ENCODE measurements around the gene ARMH3.
A peak's percentile ranks its signal among the peaks of the same experiment; 100 is the strongest.

Gene ARMH3

DNA sequence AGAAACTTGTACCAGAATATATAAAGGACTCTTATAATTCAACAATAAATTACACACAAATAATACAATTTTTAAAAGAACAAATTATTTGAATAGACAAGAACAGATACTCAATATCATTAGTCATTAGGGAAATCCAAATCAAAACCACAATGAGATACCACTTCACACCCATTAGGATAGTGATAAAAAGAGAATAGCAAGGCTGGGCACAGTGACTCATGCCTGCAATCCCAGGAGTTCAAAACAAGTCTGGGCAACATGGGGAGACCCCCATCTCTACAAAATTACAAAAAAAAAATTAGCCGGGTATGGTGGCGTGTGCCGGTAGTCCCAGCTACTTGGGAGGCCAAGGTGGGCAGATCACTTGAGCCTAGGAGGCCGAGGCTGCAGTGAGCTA lies 160.2 kb downstream of the ARMH3 start:
- no peak for DNase-seq (ENCODE audit: low read depth)

DNA sequence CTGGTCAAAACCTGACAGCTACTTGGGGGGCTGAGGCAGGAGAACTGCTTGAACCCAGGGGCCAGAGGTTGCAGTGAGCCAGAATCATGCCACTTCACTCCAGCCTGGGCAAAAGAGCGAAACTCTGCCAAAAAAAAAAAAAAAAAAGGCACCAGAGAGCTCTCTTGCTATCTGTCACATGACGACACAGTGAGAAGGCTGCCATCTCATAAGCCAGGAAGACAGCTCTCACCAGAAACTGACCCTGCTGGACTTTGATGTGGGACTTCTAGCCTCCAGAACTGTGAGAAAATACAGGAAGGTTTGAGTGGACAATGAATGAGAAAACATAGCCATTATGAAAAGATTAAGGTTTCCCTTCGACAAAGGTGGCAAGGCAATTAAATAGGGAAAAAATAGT lies 161.2 kb downstream of the ARMH3 start:
- DNase-seq (ENCODE audit: low read depth), result no peak

DNA sequence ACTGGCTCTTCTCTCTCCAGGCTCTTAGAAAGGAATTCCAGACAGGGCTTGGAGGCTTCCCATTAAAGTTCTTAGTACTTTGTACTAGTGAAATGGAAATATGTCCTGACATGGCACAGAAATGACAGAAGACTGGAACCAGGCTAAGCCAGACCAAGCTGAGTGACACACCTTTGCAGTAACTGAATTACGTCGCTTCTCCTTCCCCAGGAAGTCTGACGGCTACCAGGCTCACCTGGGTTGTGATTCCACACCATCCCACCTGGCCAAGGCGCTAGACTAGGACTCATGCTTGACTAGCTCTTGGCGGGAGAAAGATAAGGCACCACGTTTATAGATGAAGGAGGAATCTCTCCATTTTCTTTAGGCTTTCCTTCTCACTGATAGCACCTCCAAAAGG lies 161.7 kb downstream of the ARMH3 start:
- DNase-seq (ENCODE audit: low read depth), result no peak

- DNase-seq (ENCODE audit: low read depth), result no peak
Measured at GRCh38 chr10:101893510-101894120, 162.4 kb downstream of the ARMH3 start.

DNA sequence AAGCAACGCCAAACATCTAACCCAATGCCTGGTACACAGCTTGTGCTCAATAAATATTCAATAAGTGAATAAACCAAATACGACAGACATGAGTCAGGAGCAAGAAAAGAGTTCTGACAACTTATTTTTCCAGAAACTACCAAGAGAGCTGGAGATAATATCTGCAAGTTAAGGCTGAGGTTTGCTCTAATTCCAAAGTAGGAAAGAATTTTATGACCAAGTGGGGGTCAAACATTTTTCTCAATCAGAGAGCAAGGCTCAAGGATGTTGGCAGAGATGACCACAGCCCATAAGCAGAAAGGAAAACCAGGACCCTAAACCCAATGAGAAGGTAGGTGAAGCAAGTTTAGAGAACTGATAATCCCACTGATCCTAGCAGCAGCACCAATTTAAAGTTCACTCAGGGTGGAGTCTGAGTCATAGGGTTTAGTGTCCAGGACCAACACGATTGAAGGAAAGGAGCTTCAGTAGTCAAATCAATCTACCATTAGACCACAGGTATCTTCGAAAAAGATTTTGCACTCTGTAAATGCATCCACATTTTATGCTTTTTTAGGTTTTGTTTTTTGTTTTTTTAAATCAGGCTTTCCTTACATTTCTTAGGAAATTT lies 163.1 kb downstream of the ARMH3 start:
- DNase-seq (ENCODE audit: low read depth), result no peak

- peak; percentile 41 for DNase-seq (ENCODE audit: low read depth)
Measured at GRCh38 chr10:101889256-101890210, 166.4 kb downstream of the ARMH3 start.

- DNase-seq (ENCODE audit: low read depth), result no peak
Measured at GRCh38 chr10:101888251-101888949, 167.6 kb downstream of the ARMH3 start.

DNA sequence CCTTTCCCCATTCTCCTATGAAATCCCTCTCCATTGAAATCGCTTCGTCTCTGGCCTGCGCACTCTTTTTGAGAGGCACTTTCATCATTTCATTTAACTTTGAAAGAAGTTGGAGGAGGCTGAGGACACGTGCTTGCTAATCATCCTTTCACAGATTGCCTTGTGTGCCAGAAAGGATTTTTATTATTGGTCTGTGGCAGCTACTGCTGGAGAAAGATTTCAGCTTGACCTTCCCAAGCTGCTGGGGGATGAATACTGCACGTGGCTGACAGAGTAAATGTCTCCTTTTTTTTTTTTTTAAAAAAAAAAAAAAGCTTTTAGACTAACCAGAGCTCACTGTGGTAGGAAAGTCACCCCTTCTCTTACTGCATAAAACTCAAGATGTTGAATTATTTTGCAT lies 168.2 kb downstream of the ARMH3 start:
- DNase-seq (ENCODE audit: low read depth), result no peak

DNA sequence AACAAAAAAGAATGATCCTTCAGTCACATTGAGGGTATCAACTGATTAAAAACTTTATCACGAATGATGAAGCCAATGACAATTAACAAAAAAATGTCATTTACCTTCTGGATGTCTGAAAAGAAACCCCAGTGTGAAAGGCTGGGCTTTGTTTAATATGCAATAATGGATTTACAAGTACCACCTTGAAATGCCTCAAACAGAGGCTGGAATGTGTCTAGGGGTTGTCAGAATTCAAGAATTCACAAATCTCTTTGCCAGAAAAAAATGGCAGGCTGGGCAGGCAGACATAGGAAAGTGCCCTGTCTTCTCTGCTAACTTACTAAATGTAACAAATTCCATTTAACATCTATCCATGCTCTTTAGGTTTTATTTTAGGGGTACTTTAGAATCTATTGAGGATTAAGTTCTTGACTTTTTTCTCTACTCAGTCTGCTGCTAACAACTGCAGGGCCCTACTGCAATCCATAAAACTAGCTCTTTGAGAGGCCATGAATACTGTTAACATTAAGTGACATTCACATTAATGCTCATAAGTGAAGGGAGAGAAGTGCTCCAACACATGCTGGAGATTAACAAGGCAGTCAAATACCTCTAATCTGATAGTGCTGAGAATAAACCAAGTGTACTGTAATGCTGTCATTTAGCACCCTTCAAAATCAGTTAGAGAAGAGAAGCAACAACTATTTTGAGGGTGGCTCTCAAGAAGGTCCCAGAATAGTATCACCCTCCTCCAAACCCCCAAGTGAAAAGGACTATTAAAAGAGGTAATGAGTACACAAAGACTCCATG lies 169.3 kb downstream of the ARMH3 start:
- DNase-seq (ENCODE audit: low read depth), result no peak

DNA sequence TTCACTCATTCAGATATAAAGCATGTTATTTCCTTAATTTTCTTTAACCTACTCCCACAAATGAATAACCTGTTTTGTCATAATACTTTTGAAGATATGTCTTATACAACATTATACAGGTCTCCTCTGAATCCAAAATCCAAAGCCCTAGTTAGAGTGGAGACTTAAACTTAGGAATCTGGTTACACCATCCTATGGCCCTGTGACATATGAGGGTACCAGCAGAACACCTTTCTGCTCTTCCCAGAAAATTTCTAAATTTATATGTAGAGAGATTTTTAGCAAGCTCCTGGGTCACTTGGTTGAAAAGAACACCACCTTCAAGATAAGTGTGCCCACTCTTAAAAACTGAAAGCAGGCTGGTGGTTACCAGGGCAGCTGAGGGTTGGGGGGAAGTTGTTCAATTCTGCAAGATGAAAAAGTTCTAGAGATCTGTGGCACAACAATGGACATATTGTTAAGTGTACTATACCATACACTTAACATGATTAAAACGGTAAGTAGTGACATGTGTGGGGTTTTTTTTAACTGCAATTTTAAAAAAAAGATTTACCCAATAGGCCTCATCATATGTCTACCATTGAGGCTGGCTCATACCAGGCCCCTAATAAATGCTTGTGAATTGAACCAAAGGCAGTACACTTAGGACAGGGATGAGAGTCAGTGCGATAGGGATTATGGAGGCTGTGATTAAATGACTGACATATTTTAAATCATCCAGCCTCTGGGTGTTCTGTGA lies 174.8 kb downstream of the ARMH3 start:
- DNase-seq (ENCODE audit: low read depth), result no peak

DNA sequence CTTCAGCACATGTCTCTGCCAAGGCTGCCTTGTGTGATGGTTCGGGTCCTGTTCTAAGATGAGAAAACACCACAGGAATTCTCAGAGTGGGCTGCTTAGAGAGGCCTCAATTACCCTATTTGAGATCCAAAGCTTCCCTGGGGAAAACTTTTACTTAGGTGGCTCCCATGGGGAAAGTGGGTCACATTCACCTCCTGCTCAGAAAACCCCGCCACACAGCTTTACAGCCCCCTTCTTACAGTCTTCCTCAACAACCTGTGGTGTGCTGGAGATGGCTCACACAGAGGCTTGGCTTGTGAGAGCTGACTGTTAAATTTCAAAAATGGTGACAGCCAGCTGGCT lies 175.8 kb downstream of the ARMH3 start:
- DNase-seq (ENCODE audit: low read depth), result no peak

GRCh38 chr10:101879456-101880231 lies 176.3 kb downstream of the ARMH3 start:
- no peak for DNase-seq (ENCODE audit: low read depth)

GRCh38 chr10:101878869-101879268 lies 177.1 kb downstream of the ARMH3 start:
- DNase-seq (ENCODE audit: low read depth), result no peak

- no peak for DNase-seq (ENCODE audit: low read depth)
Measured at GRCh38 chr10:101875068-101875688, 180.8 kb downstream of the ARMH3 start.

GRCh38 chr10:101874252-101874651 lies 181.7 kb downstream of the ARMH3 start:
- no peak for DNase-seq (ENCODE audit: low read depth)

GRCh38 chr10:101867931-101868330 lies 188.0 kb downstream of the ARMH3 start:
- no peak for DNase-seq (ENCODE audit: low read depth)

DNA sequence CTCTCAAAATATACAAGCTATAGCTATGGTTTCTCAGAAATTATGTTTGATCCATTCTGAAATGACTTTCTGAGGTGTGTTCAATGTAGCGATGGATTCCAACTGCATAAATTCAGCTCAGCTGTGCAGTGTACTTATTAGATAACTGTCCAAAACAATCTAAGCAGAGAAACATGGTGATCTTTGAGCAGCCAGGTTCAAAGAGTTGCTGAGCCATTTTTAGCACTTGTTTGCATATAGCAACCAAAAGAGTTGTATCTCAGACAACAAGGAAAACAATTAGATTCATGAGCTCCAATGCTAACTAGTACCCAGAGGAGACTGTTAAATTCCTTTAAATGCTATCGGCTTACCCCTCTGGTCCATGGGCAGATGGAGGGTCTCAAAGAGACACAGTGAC lies 196.4 kb downstream of the ARMH3 start:
- DNase-seq (ENCODE audit: low read depth), result no peak

- no peak for DNase-seq (ENCODE audit: low read depth)
Measured at GRCh38 chr10:101858723-101859500, 197.1 kb downstream of the ARMH3 start.
